GM21390 (cell line): Measurements from ENCODE around the gene DIAPH1.

Experiments
- ATAC-seq: cut with Tn5 transposase; IDR thresholded peaks from one replicate; pipeline ENCODE4 v1.9.1; 2021; ENCODE audit not compliant: unreplicated experiment

DIAPH1 gene

GRCh38 chr5:141640051-141640415, 21.2 kb upstream of the DIAPH1 start:
- no peak for ATAC-seq

GRCh38 chr5:141639357-141640050, 20.7 kb upstream of the DIAPH1 start:
- no peak for ATAC-seq

GRCh38 chr5:141638771-141639170, 20.0 kb upstream of the DIAPH1 start:
- no peak for ATAC-seq

- no peak for ATAC-seq
These were observed 19.1 kb upstream of the DIAPH1 start for GRCh38 chr5:141637767-141638419.

GRCh38 chr5:141637123-141637766, 18.4 kb upstream of the DIAPH1 start:
- ATAC-seq, result peak; percentile 20

- ATAC-seq, result peak; percentile 69
These were observed 17.8 kb upstream of the DIAPH1 start, which contains the start of the genes HDAC3 and RELL2 for GRCh38 chr5:141636413-141637122. HDAC3 (minus strand) TSS chr5:141636849; CDS start chr5:141636790, 59 bp downstream. RELL2 (plus strand) TSS chr5:141636997; CDS start chr5:141638226, 1,229 bp downstream.

- no peak for ATAC-seq
These were observed 17.3 kb upstream of the DIAPH1 start for GRCh38 chr5:141636106-141636412.

- no peak for ATAC-seq
These were observed 16.8 kb upstream of the DIAPH1 start for GRCh38 chr5:141635646-141636045.

GRCh38 chr5:141634720-141635119, 15.9 kb upstream of the DIAPH1 start:
- ATAC-seq, result no peak

GRCh38 chr5:141633871-141634561, 15.2 kb upstream of the DIAPH1 start:
- ATAC-seq, result peak; percentile 71

- ATAC-seq, result no peak
These were observed 13.8 kb upstream of the DIAPH1 start for GRCh38 chr5:141632650-141633049.

GRCh38 chr5:141630570-141631140, 11.9 kb upstream of the DIAPH1 start:
- no peak for ATAC-seq

- no peak for ATAC-seq
These were observed 9.5 kb upstream of the DIAPH1 start for GRCh38 chr5:141628175-141628788.

GRCh38 chr5:141623611-141624010, 4.8 kb upstream of the DIAPH1 start:
- ATAC-seq, result no peak

GRCh38 chr5:141623186-141623585, 4.4 kb upstream of the DIAPH1 start:
- ATAC-seq, result peak; percentile 42

GRCh38 chr5:141618030-141618803, 583 bp downstream of the DIAPH1 start:
- peak; percentile 28 for ATAC-seq

- no peak for ATAC-seq
These were observed 1.1 kb downstream of the DIAPH1 start for GRCh38 chr5:141617682-141618029.

- no peak for ATAC-seq
These were observed 1.7 kb downstream of the DIAPH1 start for GRCh38 chr5:141617128-141617527.

- no peak for ATAC-seq
These were observed 2.6 kb downstream of the DIAPH1 start for GRCh38 chr5:141615991-141616720.
